HepG2 (cell line): ENCODE results near the gene ZFYVE28. TPM values are rescaled to one million over a fixed set of nuclear protein-coding genes. Genes with fewer than 3 reads are reported as not detected.

Source experiments
- ATAC-seq: fragments of 200-7000 bp; cut with Tn5 transposase; 3 replicates; pipeline ENCODE4 v1.9.1; 2020; ENCODE audit warnings: mild to moderate bottlenecking, moderate library complexity
- BruUV-seq: library from RNA; stranded (reverse); fragments of 400-500 nt; replicated peaks from 2 replicates; lab custom pipeline; 2021; lab: Mats Ljungman, UMichigan
- CTCF ChIA-PET: fragments of 300-600 bp; formaldehyde crosslinking; extraction: SDS; loops from one replicate; lab custom pipeline; 2021; ENCODE audit warnings: low total read pairs, inconsistent platforms, low intra/inter-chr PET ratio; lab: Yijun Ruan, JAX
- POLR2A ChIA-PET: fragments of 350-600 bp; sonication (Branson Sonifier 250); formaldehyde crosslinking; loops from one replicate; lab custom pipeline; 2020; ENCODE audit warnings: antibody characterized with exemption, inconsistent platforms; lab: Yijun Ruan, JAX
- DNase-seq: peaks from one replicate; pipeline ENCODE4 v3.0.0-alpha.2; 2015; ENCODE audit warnings: low spot score
- FAIRE-seq: peaks from 3 replicates; lab custom pipeline; 2011; peaks lifted over from hg19 to GRCh38; lab: Jason Lieb, UNC
- H2AFZ ChIP-seq: one replicate; pipeline ENCODE4 v1.6.1; 2011; ENCODE audit warnings: low read length, inconsistent platforms
- H3K27ac ChIP-seq: fragments of 300-600 bp; 3 replicates; pipeline ENCODE4 v1.8.0; 2011; ENCODE audit warnings: mixed run types, mild to moderate bottlenecking, mixed read lengths, low read length, inconsistent platforms; ENCODE audit not compliant: insufficient read depth; ENCODE audit errors: extremely low read length
- H3K27me3 ChIP-seq, 2 experiments: fragments of 200-600 bp in 1 of 2; 2 replicates in 1 of 2; 3 replicates in 1 of 2; pipeline versions ENCODE4 v1.6.0 to v1.8.0; 2011; ENCODE audit warnings: low read length in 2 of 2, mild to moderate bottlenecking in 2 of 2, moderate library complexity in 2 of 2, inconsistent platforms in 1 of 2; ENCODE audit not compliant: insufficient read depth in 2 of 2, control insufficient read depth in 1 of 2
- H3K36me3 ChIP-seq, 2 experiments: fragments of 200-600 bp in 1 of 2; replicated peaks in 1 of 2; 2 replicates in 1 of 2; 3 replicates in 1 of 2; pipeline versions ENCODE4 v1.5.1 to v1.8.0; 2011; ENCODE audit warnings: low read length in 2 of 2, inconsistent platforms in 1 of 2; ENCODE audit not compliant: insufficient read depth in 2 of 2, control insufficient read depth in 1 of 2
- H3K4me1 ChIP-seq: 2 replicates; pipeline ENCODE4 v1.5.1; 2012; ENCODE audit warnings: low read length, inconsistent platforms; ENCODE audit not compliant: insufficient read depth
- H3K4me2 ChIP-seq: 2 replicates; pipeline ENCODE4 v1.6.0; 2011; ENCODE audit warnings: low read depth, low read length, inconsistent platforms
- H3K4me3 ChIP-seq, 3 experiments: fragments of 200-600 bp in 1 of 3; sonication (generic), shearing (Covaris generic) in 1 of 3; replicated peaks in 1 of 3; 2 replicates each; pipeline ENCODE4 v1.5.1; 2011 to 2016; ENCODE audit warnings: low read length in 3 of 3, inconsistent platforms in 2 of 3, low read depth in 2 of 3, mild to moderate bottlenecking in 2 of 3, control low read depth in 1 of 3, mixed read lengths in 1 of 3; ENCODE audit not compliant: insufficient read depth in 1 of 3
- H3K79me2 ChIP-seq: one replicate; pipeline ENCODE4 v1.6.1; 2011; ENCODE audit warnings: low read length, inconsistent platforms; ENCODE audit not compliant: insufficient read depth
- H3K9ac ChIP-seq: 2 replicates; pipeline ENCODE4 v1.6.0; 2011; ENCODE audit warnings: mild to moderate bottlenecking, low read depth, low read length, inconsistent platforms; ENCODE audit not compliant: insufficient read depth
- H3K9me3 ChIP-seq: 2 replicates; pipeline ENCODE4 v1.5.1; 2012; ENCODE audit warnings: mild to moderate bottlenecking, low read length
- H4K20me1 ChIP-seq: 2 replicates; pipeline ENCODE4 v1.6.0; 2011; ENCODE audit warnings: inconsistent platforms, mild to moderate bottlenecking, low read length, moderate library complexity; ENCODE audit not compliant: insufficient read depth
- GABPA ChIP-seq, 2 experiments: IDR thresholded peaks; 2 replicates each; pipeline ENCODE4 v1.6.1; 2011 to 2016; ENCODE audit warnings: low read depth in 2 of 2, low read length in 1 of 2, missing biosample characterization in 1 of 2, missing genetic modification characterization in 1 of 2
- ZNF687 ChIP-seq: sonication (generic); formaldehyde crosslinking; IDR thresholded peaks from 2 replicates; pipeline ENCODE4 v1.5.1; 2020; ENCODE audit warnings: mild to moderate bottlenecking, missing genetic modification reagents, moderate library complexity
- WGBS: methylation state at CpG from one replicate; pipeline ENCODE4 v1.1.6; 2017; ENCODE audit warnings: low lambda C conversion rate; 5-methylcytosine and 5-hydroxymethylcytosine counted together
- in situ Hi-C: cut with HindIII; loops from 2 replicates; pipeline ENCODE4 v1.10.0; 2017; ENCODE audit warnings: low pct_unique_long_range_greater_than_20kb; ENCODE audit not compliant: extremely low pct_ligation_motif_present
- intact Hi-C: fragments of 100-400 bp; cut with micrococcal nuclease; formaldehyde crosslinking; loops from one replicate; pipeline ENCODE4 v1.10.0; 2022; ENCODE audit not compliant: unreplicated experiment
- polyA plus RNA-seq, 8 experiments: library from polyadenylated mRNA; depleted of rRNA in 3 of 8; stranded (reverse) in 7 of 8; unstranded in 1 of 8; fragments of >200 nt; fragmentation: Illumina TruSeq in 4 of 8; extraction: Trizol in 4 of 8; gene quantifications; 2 replicates each; pipeline versions ENCODE4 v1.2.1 to v1.2.3, GENCODE V29; 2011 to 2016; ENCODE audit warnings: low read depth in 4 of 8, missing spikeins in 1 of 8, mixed read lengths in 1 of 8; ENCODE audit not compliant: insufficient read depth in 1 of 8
- total RNA-seq, 5 experiments: library from RNA; depleted of rRNA; stranded (reverse); fragments of >200 nt; fragmentation: Illumina TruSeq; extraction: Trizol; gene quantifications; 2 replicates each; pipeline ENCODE4 v1.2.3, GENCODE V29; 2016; ENCODE audit warnings: low read depth in 1 of 5
- TF ChIP-seq, protein P1 (sequence below): sonication (generic); formaldehyde crosslinking; IDR thresholded peaks from 2 replicates; pipeline ENCODE4 v1.5.1; 2020; ENCODE audit warnings: mild to moderate bottlenecking, missing genetic modification reagents, moderate library complexity

ZFYVE28 gene
- total and polyA plus RNA-seq, 2 of the 13 experiments (the other 11 are each of a cell fraction or from before 2014, with no cell fraction given) = 0.12 to 0.22 TPM

DNA sequence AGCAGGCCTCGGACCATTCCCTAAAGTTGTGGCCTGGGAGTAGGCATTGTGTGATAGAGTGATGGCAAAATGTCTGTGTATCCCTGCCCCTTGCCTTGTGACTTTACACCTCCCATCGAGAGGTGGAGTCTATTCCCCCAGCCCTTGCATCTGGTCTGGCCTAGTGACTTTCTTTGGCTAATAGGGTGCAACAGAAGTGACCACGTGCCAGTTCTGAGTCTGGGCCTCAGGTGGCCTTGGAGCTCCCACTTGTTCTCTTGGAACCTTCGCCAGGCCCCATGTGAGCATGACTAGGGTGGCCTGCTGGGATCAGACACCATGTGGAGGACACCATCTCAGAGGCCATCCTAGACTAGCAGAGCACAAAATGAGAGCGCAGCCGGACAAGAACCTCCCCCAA is 46.6 kb upstream of the ZFYVE28 start:
- in situ Hi-C loops = no loop called here

More for the DNA sequence above, 46.6 kb upstream of the ZFYVE28 start:
- TF ChIP-seq, protein P1, sequence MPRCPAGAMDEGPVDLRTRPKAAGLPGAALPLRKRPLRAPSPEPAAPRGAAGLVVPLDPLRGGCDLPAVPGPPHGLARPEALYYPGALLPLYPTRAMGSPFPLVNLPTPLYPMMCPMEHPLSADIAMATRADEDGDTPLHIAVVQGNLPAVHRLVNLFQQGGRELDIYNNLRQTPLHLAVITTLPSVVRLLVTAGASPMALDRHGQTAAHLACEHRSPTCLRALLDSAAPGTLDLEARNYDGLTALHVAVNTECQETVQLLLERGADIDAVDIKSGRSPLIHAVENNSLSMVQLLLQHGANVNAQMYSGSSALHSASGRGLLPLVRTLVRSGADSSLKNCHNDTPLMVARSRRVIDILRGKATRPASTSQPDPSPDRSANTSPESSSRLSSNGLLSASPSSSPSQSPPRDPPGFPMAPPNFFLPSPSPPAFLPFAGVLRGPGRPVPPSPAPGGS (CRISPR knock-in tag) = no peak
- TF ChIP-seq GABPA (IDR thresholded peaks at IDR 0.05; ENCODE audit: low read depth, low read length) = no peak
- TF ChIP-seq GABPA (CRISPR knock-in tag; IDR thresholded peaks at IDR 0.05; ENCODE audit: low read depth) = no peak
- TF ChIP-seq ZNF687 (CRISPR knock-in tag) = peak; percentile 33
- no peak for DNase-seq
- Histone ChIP-seq H3K79me2 (peaks cover 20% of the 10 kb centered on the region), H3K4me1 (peaks cover 34% of the 10 kb centered on the region), H2AFZ (no peak overlapping the region), H3K36me3 (no peaks in the 10 kb centered on the region; a peak in 1 of 5 replicates), H3K27ac (no peak overlapping the region), H3K9me3 (no peaks in the 10 kb centered on the region), H4K20me1 (peaks cover 4% of the 10 kb centered on the region), H3K9ac (no peak overlapping the region), H3K4me2 (no peak overlapping the region), H3K4me3 (no peak overlapping the region), H3K27me3 (peaks cover 3 to 19% of the 10 kb centered on the region in 2 experiments; a peak in 4 of 5 replicates)
- no TSS peak for BruUV-seq
- CTCF ChIA-PET = no interaction called here
- POLR2A ChIA-PET = no interaction called here
- ATAC-seq = no peak
- FAIRE-seq = no peak
- WGBS = 80% methylated on average over 1 of the region's 6 CpGs
- intact Hi-C loops = loop anchor here (10.0 kb wide), 1 partner anchor 220 kb away; the partner anchor contains the start of genes HAUS3 and POLN
